Measurements from ENCODE around the gene FBN2.
"Not testable (repeated sequence)": the region's sequence is repeated elsewhere in the genome, so short reads cannot be mapped to it uniquely, and the experiment has no call there.

FBN2 gene

GRCh38 chr5:128464596-128464995 is 73.4 kb downstream of the FBN2 start:
- TF ChIP-seq POU6F1 (CRISPR knock-in tag; IDR thresholded peaks at IDR 0.05; ENCODE audit: borderline replicate concordance, low read depth), result no peak
- TF ChIP-seq CSRNP3 (CRISPR knock-in tag; IDR thresholded peaks at IDR 0.05), result no peak
- TF ChIP-seq OSR1 (CRISPR knock-in tag; IDR thresholded peaks at IDR 0.05), result no peak
- no peak for TF ChIP-seq SNAI2 (CRISPR knock-in tag; IDR thresholded peaks at IDR 0.05)
- no peak for TF ChIP-seq ARNTL (CRISPR knock-in tag; IDR thresholded peaks at IDR 0.05; ENCODE audit: borderline replicate concordance, low read depth)
- TF ChIP-seq ZFP3 (CRISPR knock-in tag; IDR thresholded peaks at IDR 0.05), result no peak
- TF ChIP-seq ZFP30 (CRISPR knock-in tag; IDR thresholded peaks at IDR 0.05), result no peak
- TF ChIP-seq ISL1 (CRISPR knock-in tag; IDR thresholded peaks at IDR 0.05), result no peak
- no peak for TF ChIP-seq TOX (CRISPR knock-in tag; IDR thresholded peaks at IDR 0.05; ENCODE audit: borderline replicate concordance)
- TF ChIP-seq CSDC2 (CRISPR knock-in tag; IDR thresholded peaks at IDR 0.05), result no peak
- no peak for TF ChIP-seq PPARA (CRISPR knock-in tag; IDR thresholded peaks at IDR 0.05; ENCODE audit: borderline replicate concordance)
- TF ChIP-seq ZNF8 (CRISPR knock-in tag; IDR thresholded peaks at IDR 0.05), result no peak
- TF ChIP-seq CREB5 (CRISPR knock-in tag; IDR thresholded peaks at IDR 0.05; ENCODE audit: low read depth), result no peak
- no peak for TF ChIP-seq GLIS3 (CRISPR knock-in tag; IDR thresholded peaks at IDR 0.05)
- TF ChIP-seq TCF4 (CRISPR knock-in tag; IDR thresholded peaks at IDR 0.05; ENCODE audit: borderline replicate concordance), result no peak
- no peak for TF ChIP-seq TSHZ2 (CRISPR knock-in tag; IDR thresholded peaks at IDR 0.05)
- TF ChIP-seq BACH2 (CRISPR knock-in tag; IDR thresholded peaks at IDR 0.05; ENCODE audit: borderline replicate concordance), result no peak
- no peak for TF ChIP-seq ESRRG (CRISPR knock-in tag; IDR thresholded peaks at IDR 0.05)
- peak; percentile 87 for ATAC-seq

GRCh38 chr5:128462330-128462729 is 75.7 kb downstream of the FBN2 start:
- TF ChIP-seq ZC3H10 (CRISPR knock-in tag; IDR thresholded peaks at IDR 0.05) (peak; percentile 63), PATZ1 (CRISPR knock-in tag; IDR thresholded peaks at IDR 0.05; ENCODE audit: borderline replicate concordance) (no peak), TOX (CRISPR knock-in tag; IDR thresholded peaks at IDR 0.05; ENCODE audit: borderline replicate concordance) (0 out of 2 replicates have a peak, but pooled peaks have one; percentile 24), ISL1 (CRISPR knock-in tag; IDR thresholded peaks at IDR 0.05) (no peak), RARB (CRISPR knock-in tag; IDR thresholded peaks at IDR 0.05) (no peak), TSHZ2 (CRISPR knock-in tag; IDR thresholded peaks at IDR 0.05) (no peak), CSDC2 (CRISPR knock-in tag; IDR thresholded peaks at IDR 0.05) (no peak)
- no peak for ATAC-seq

- not testable (repeated sequence) for ATAC-seq
Measured at GRCh38 chr5:128457147-128457915, 80.7 kb downstream of the FBN2 start.

Data from SK-N-SH treated with all-trans-retinoic acid at 6 μM for 48 hours (cell line).